ENCODE measurements around the gene CUEDC1. TPM values are rescaled to one million over a fixed set of nuclear protein-coding genes. Genes with fewer than 3 reads are reported as not detected.

Gene CUEDC1
- total and polyA plus RNA-seq, 2 of the 13 experiments (the other 11 are each of a cell fraction or from before 2014, with no cell fraction given), result 7.4 to 12.9 TPM

DNA sequence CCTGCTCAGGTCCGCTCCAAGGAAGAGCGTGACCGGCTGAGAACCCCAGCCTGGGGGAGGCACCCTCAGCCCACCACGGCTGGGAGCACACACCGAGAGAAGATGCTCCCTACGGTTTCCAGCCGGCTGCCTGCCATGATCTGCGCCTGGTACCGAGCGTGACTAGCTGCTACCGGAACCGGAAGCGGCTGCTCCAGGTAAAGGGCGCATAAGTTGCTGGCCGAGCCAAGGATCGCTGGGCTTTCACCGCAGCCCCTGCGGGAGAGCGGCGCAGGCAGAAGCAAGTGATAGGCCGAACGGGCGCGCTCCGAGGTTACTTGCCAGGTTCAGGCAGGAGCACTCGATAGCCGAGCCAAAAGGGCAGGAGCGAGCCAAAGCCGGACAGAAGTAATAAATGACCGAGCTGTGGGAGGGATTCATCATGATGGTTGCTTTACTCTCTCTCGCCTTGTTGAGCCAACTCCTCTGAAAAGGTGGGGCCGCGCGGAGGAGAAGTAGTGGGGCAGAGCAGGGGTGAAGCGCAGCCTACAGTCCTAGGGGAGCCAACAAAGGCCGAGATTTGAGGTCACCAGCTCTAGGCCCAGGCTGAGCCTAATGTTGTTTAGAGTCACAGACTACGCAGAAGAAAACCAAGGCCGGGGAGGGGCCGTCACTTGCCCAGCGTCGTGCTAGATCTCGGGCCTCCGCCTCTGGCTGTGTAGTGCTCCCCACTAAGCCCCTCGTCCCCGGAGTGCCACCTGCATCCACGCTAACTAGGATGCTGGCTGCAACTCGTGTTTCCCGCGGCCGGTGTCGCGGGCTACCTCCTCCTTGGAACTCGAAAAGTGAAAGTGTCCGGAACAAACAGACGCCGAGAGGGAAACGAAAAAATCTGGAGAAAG, 105.1 kb downstream of the CUEDC1 start, which contains the start of gene MRPS23 (continued):
- TF ChIP-seq ZBTB33 (CRISPR knock-in tag; IDR thresholded peaks at IDR 0.05) (peak; percentile 89), TAF15 (IDR thresholded peaks at IDR 0.05; ENCODE audit: low read depth, low read length, poor library complexity, severe bottlenecking) (peak; percentile 95), ZNF414 (CRISPR knock-in tag; IDR thresholded peaks at IDR 0.05) (peak; percentile 94), NFE2 (CRISPR knock-in tag; IDR thresholded peaks at IDR 0.05) (no peak), ZNF432 (CRISPR knock-in tag; IDR thresholded peaks at IDR 0.05; ENCODE audit: borderline replicate concordance) (no peak), ELK4 (CRISPR knock-in tag; IDR thresholded peaks at IDR 0.05; ENCODE audit: borderline replicate concordance) (peak; percentile 88; the same call in 1 of the 2 replicates), TARDBP (CRISPR knock-in tag; IDR thresholded peaks at IDR 0.05) (peak; percentile 100), SP2 (CRISPR knock-in tag; IDR thresholded peaks at IDR 0.05) (peak; percentile 78)
- TF ChIP-seq, protein P1, sequence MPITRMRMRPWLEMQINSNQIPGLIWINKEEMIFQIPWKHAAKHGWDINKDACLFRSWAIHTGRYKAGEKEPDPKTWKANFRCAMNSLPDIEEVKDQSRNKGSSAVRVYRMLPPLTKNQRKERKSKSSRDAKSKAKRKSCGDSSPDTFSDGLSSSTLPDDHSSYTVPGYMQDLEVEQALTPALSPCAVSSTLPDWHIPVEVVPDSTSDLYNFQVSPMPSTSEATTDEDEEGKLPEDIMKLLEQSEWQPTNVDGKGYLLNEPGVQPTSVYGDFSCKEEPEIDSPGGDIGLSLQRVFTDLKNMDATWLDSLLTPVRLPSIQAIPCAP (CRISPR knock-in tag; IDR thresholded peaks at IDR 0.05; ENCODE audit: low read depth), result no peak; the same call in 1 of the 2 replicates
- TF ChIP-seq, protein P2, sequence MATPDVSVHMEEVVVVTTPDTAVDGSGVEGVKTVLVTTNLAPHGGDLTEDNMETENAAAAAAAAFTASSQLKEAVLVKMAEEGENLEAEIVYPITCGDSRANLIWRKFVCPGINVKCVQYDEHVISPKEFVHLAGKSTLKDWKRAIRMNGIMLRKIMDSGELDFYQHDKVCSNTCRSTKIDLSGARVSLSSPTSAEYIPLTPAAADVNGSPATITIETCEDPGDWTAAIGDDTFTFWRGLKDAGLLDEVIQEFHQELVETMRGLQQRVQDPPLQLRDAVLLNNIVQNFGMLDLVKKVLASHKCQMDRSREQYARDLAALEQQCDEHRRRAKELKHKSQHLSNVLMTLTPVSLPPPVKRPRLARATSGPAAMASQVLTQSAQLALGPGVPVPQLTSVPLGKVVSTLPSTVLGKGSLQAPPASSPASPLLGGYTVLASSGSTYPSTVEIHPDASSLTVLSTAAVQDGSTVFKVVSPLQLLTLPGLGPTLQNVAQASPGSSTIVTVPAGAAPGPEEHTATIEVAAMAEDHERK (CRISPR knock-in tag; IDR thresholded peaks at IDR 0.05; ENCODE audit: low read depth), result peak; percentile 98
- TF ChIP-seq, protein P3, sequence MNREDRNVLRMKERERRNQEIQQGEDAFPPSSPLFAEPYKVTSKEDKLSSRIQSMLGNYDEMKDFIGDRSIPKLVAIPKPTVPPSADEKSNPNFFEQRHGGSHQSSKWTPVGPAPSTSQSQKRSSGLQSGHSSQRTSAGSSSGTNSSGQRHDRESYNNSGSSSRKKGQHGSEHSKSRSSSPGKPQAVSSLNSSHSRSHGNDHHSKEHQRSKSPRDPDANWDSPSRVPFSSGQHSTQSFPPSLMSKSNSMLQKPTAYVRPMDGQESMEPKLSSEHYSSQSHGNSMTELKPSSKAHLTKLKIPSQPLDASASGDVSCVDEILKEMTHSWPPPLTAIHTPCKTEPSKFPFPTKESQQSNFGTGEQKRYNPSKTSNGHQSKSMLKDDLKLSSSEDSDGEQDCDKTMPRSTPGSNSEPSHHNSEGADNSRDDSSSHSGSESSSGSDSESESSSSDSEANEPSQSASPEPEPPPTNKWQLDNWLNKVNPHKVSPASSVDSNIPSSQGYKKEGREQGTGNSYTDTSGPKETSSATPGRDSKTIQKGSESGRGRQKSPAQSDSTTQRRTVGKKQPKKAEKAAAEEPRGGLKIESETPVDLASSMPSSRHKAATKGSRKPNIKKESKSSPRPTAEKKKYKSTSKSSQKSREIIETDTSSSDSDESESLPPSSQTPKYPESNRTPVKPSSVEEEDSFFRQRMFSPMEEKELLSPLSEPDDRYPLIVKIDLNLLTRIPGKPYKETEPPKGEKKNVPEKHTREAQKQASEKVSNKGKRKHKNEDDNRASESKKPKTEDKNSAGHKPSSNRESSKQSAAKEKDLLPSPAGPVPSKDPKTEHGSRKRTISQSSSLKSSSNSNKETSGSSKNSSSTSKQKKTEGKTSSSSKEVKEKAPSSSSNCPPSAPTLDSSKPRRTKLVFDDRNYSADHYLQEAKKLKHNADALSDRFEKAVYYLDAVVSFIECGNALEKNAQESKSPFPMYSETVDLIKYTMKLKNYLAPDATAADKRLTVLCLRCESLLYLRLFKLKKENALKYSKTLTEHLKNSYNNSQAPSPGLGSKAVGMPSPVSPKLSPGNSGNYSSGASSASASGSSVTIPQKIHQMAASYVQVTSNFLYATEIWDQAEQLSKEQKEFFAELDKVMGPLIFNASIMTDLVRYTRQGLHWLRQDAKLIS (CRISPR knock-in tag; IDR thresholded peaks at IDR 0.05), result peak; percentile 84
- TF ChIP-seq, protein P4, sequence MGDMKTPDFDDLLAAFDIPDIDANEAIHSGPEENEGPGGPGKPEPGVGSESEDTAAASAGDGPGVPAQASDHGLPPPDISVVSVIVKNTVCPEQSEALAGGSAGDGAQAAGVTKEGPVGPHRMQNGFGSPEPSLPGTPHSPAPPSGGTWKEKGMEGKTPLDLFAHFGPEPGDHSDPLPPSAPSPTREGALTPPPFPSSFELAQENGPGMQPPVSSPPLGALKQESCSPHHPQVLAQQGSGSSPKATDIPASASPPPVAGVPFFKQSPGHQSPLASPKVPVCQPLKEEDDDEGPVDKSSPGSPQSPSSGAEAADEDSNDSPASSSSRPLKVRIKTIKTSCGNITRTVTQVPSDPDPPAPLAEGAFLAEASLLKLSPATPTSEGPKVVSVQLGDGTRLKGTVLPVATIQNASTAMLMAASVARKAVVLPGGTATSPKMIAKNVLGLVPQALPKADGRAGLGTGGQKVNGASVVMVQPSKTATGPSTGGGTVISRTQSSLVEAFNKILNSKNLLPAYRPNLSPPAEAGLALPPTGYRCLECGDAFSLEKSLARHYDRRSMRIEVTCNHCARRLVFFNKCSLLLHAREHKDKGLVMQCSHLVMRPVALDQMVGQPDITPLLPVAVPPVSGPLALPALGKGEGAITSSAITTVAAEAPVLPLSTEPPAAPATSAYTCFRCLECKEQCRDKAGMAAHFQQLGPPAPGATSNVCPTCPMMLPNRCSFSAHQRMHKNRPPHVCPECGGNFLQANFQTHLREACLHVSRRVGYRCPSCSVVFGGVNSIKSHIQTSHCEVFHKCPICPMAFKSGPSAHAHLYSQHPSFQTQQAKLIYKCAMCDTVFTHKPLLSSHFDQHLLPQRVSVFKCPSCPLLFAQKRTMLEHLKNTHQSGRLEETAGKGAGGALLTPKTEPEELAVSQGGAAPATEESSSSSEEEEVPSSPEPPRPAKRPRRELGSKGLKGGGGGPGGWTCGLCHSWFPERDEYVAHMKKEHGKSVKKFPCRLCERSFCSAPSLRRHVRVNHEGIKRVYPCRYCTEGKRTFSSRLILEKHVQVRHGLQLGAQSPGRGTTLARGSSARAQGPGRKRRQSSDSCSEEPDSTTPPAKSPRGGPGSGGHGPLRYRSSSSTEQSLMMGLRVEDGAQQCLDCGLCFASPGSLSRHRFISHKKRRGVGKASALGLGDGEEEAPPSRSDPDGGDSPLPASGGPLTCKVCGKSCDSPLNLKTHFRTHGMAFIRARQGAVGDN (CRISPR knock-in tag; IDR thresholded peaks at IDR 0.05), result peak; percentile 98

Data from HepG2 (cell line).